ENCODE measurements around the gene ERGIC1. TPM values are rescaled to one million over a fixed set of nuclear protein-coding genes. Genes with fewer than 3 reads are reported as not detected.
"Not testable (repeated sequence)": the region's sequence is repeated elsewhere in the genome, so short reads cannot be mapped to it uniquely, and the experiment has no call there.

Gene ERGIC1
- 76.9 TPM for total RNA-seq
- long read RNA-seq, transcript ERGIC1-202 (10 exons, 2,881 nt): major isoform, 9 of 25 reads
- long read RNA-seq, partial matches to known transcripts: 7 of 25 reads
- long read RNA-seq, other reads (novel, unspliced or antisense): 9 of 25 reads

GRCh38 chr5:172833686-172834414 lies at the start of gene ERGIC1:
ERGIC1 (plus strand) TSS chr5:172834251; CDS start chr5:172834414, 163 bp downstream.
- intact Hi-C loops (cut with DNase I): no loop called here
- peak; percentile 95 for DNase-seq (ENCODE audit: low spot score)

- intact Hi-C loops (cut with DNase I): no loop called here
- DNase-seq (ENCODE audit: low spot score): no peak
These were observed 48.5 kb upstream of the ERGIC1 start for GRCh38 chr5:172785429-172786088.

GRCh38 chr5:172786736-172787462 lies 47.2 kb upstream of the ERGIC1 start:
- intact Hi-C loops (cut with DNase I): no loop called here

GRCh38 chr5:172787538-172787937 lies 46.5 kb upstream of the ERGIC1 start:
- intact Hi-C loops (cut with DNase I): not testable (repeated sequence)

More at GRCh38 chr5:172786736-172787462, 47.2 kb upstream of the ERGIC1 start:
- DNase-seq (ENCODE audit: low spot score): no peak

GRCh38 chr5:172788771-172789686 lies 45.0 kb upstream of the ERGIC1 start:
- no peak for DNase-seq (ENCODE audit: low spot score)
- intact Hi-C loops (cut with DNase I): no loop called here

More at GRCh38 chr5:172787538-172787937, 46.5 kb upstream of the ERGIC1 start:
- DNase-seq (ENCODE audit: low spot score): not testable (repeated sequence)

GRCh38 chr5:172789687-172790495 lies 44.2 kb upstream of the ERGIC1 start:
- no peak for DNase-seq (ENCODE audit: low spot score)
- intact Hi-C loops (cut with DNase I): no loop called here

- DNase-seq (ENCODE audit: low spot score): no peak
- intact Hi-C loops (cut with DNase I): no loop called here
These were observed 43.6 kb upstream of the ERGIC1 start for GRCh38 chr5:172790496-172790889.

- intact Hi-C loops (cut with DNase I): no loop called here
- DNase-seq (ENCODE audit: low spot score): no peak
These were observed 42.8 kb upstream of the ERGIC1 start for GRCh38 chr5:172791286-172791685.

GRCh38 chr5:172791726-172792445 lies 42.2 kb upstream of the ERGIC1 start:
- DNase-seq (ENCODE audit: low spot score): no peak
- intact Hi-C loops (cut with DNase I): no loop called here

GRCh38 chr5:172792701-172793570 lies 41.1 kb upstream of the ERGIC1 start:
- no peak for DNase-seq (ENCODE audit: low spot score)
- intact Hi-C loops (cut with DNase I): no loop called here

- intact Hi-C loops (cut with DNase I): no loop called here
- no peak for DNase-seq (ENCODE audit: low spot score)
These were observed 40.2 kb upstream of the ERGIC1 start for GRCh38 chr5:172793577-172794488.

GRCh38 chr5:172795318-172795977 lies 38.6 kb upstream of the ERGIC1 start:
- intact Hi-C loops (cut with DNase I): loop anchor here (1.0 to 5.0 kb wide), 2 partner anchors 24 to 77 kb away; partner anchors contain the start of gene DUSP1

GRCh38 chr5:172796306-172796705 lies 37.7 kb upstream of the ERGIC1 start:
- intact Hi-C loops (cut with DNase I): loop anchor here (5.0 kb wide), 1 partner anchor 76 kb away; no protein-coding TSS in a partner anchor
- no peak for DNase-seq (ENCODE audit: low spot score)

More at GRCh38 chr5:172795318-172795977, 38.6 kb upstream of the ERGIC1 start:
- peak; percentile 92 for DNase-seq (ENCODE audit: low spot score)

GRCh38 chr5:172797771-172798191 lies 36.3 kb upstream of the ERGIC1 start:
- no peak for DNase-seq (ENCODE audit: low spot score)
- intact Hi-C loops (cut with DNase I): loop anchor here (5.0 kb wide), 1 partner anchor 75 kb away; no protein-coding TSS in a partner anchor

Data from cardiac septum (tissue), 1 donor.